ENCODE measurements around the gene HBEGF.

The HBEGF gene

DNA sequence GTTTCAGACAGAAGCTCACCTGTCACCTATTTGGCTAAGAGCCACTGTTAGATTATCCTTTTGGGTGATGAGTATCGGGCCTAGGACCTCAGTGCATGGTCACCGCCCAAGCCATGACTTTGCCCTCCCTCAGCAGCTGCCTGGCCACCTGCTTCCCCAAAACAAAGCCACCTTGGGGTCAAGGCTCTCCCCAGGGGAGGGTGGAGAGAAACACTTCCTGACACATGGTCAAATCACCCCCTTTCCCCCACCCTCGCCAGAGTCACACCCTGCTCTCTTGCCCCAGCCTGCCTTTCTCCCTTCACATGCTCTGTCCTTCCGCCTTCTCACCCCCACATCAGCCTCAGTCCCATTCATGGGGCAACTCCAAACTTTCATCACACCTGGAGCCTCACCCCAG is 1.7 kb upstream of the HBEGF start:
- no peak overlapping the region for H2AFZ ChIP-seq (ENCODE audit: low read length)
- H3K79me2 ChIP-seq (ENCODE audit: insufficient read depth, low read length) = peaks cover 16% of the 10 kb centered on the region; the same call in 1 of the 2 replicates
- TF ChIP-seq EZH2 (IDR thresholded peaks at IDR 0.05; ENCODE audit: borderline replicate concordance, low read length) = no peak
- H3K4me2 ChIP-seq (ENCODE audit: low read length) = peak overlapping the region; percentile 84
- peak overlapping the region; percentile 84 for H3K9ac ChIP-seq (ENCODE audit: low read length)
- no peaks in the 10 kb centered on the region for H3F3A ChIP-seq (ENCODE audit: insufficient read depth, low read length)
- H4K20me1 ChIP-seq (ENCODE audit: insufficient read depth, low read length) = no peaks in the 10 kb centered on the region
- peaks cover 16% of the 10 kb centered on the region; the same call in 1 of the 2 replicates for H3K36me3 ChIP-seq (ENCODE audit: insufficient read depth, low read length)
- H3K27me3 ChIP-seq (ENCODE audit: insufficient read depth, low read length) = no peaks in the 10 kb centered on the region
- H3K4me1 ChIP-seq (ENCODE audit: insufficient read depth, low read length, severe bottlenecking) = peaks cover 59% of the 10 kb centered on the region
- peak overlapping the region; percentile 78 for H3K4me3 ChIP-seq (ENCODE audit: low read depth, low read length, poor library complexity, severe bottlenecking)
- H3K9me3 ChIP-seq (ENCODE audit: low read length) = no peaks in the 10 kb centered on the region
- no peaks in the 10 kb centered on the region for H3K9me2 ChIP-seq (ENCODE audit: low read depth, low read length)
- peak overlapping the region; percentile 78 for H3K27ac ChIP-seq (ENCODE audit: low read depth, low read length, poor library complexity, severe bottlenecking)

DNA sequence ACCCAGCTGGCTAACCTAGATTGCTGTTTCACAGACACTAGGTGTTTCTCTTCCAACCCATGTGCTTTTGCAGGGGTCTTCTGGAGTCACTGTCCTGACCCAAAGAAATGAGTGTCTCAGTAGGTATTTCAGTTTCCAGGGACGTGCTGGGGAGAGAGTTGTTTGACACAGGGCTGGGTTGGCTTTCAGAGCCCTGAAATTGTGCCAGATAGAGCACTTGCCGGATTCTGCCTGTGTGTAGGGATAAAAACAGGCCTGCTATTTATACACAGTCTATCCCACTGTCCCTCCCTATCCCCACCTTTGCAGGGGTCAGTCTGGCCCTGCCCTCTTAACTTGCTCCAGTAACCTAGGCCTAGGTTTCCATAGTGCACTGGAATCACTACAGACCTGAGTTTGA is 957 bp upstream of the HBEGF start:
- H3K4me1 ChIP-seq (ENCODE audit: insufficient read depth, low read length, severe bottlenecking) = peaks cover 67% of the 10 kb centered on the region
- peak overlapping the region; percentile 78 for H3K4me3 ChIP-seq (ENCODE audit: low read depth, low read length, poor library complexity, severe bottlenecking)
- H4K20me1 ChIP-seq (ENCODE audit: insufficient read depth, low read length) = no peaks in the 10 kb centered on the region
- H3K27ac ChIP-seq (ENCODE audit: low read depth, low read length, poor library complexity, severe bottlenecking) = peak overlapping the region; percentile 78
- peaks cover 16% of the 10 kb centered on the region; the same call in 1 of the 2 replicates for H3K36me3 ChIP-seq (ENCODE audit: insufficient read depth, low read length)
- TF ChIP-seq, protein P1, sequence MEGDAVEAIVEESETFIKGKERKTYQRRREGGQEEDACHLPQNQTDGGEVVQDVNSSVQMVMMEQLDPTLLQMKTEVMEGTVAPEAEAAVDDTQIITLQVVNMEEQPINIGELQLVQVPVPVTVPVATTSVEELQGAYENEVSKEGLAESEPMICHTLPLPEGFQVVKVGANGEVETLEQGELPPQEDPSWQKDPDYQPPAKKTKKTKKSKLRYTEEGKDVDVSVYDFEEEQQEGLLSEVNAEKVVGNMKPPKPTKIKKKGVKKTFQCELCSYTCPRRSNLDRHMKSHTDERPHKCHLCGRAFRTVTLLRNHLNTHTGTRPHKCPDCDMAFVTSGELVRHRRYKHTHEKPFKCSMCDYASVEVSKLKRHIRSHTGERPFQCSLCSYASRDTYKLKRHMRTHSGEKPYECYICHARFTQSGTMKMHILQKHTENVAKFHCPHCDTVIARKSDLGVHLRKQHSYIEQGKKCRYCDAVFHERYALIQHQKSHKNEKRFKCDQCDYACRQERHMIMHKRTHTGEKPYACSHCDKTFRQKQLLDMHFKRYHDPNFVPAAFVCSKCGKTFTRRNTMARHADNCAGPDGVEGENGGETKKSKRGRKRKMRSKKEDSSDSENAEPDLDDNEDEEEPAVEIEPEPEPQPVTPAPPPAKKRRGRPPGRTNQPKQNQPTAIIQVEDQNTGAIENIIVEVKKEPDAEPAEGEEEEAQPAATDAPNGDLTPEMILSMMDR (IDR thresholded peaks at IDR 0.05; ENCODE audit: low read length) = no peak
- TF ChIP-seq EZH2 (IDR thresholded peaks at IDR 0.05; ENCODE audit: borderline replicate concordance, low read length) = no peak
- H3K9me3 ChIP-seq (ENCODE audit: low read length) = no peaks in the 10 kb centered on the region
- H3K79me2 ChIP-seq (ENCODE audit: insufficient read depth, low read length) = peaks cover 16% of the 10 kb centered on the region; the same call in 1 of the 2 replicates
- no peaks in the 10 kb centered on the region for H3K27me3 ChIP-seq (ENCODE audit: insufficient read depth, low read length)
- no peaks in the 10 kb centered on the region for H3K9me2 ChIP-seq (ENCODE audit: low read depth, low read length)
- H2AFZ ChIP-seq (ENCODE audit: low read length) = no peak overlapping the region
- peak overlapping the region; percentile 84 for H3K9ac ChIP-seq (ENCODE audit: low read length)
- no peaks in the 10 kb centered on the region for H3F3A ChIP-seq (ENCODE audit: insufficient read depth, low read length)
- H3K4me2 ChIP-seq (ENCODE audit: low read length) = peak overlapping the region; percentile 84

DNA sequence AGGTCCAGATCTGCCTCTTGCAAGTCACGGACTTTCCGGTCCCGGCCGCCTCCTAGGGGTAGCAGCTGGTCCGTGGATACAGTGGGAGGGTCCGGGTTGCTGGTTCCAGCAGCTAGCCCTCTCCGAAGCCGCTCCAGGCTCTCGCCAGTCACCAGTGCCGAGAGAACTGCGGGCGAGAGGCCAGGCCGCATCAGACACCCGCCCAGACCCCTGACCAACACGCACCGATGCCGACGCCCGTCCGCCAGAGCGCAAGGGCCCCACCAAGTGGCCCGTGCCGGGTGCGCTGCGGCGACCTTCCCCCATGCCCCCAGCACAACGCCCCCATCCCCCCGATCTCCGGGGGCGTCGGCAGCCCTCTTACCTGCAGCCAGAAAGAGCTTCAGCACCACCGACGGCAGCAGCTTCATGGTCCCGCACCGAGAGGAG is 470 bp downstream of the HBEGF start:
- Histone ChIP-seq H3F3A (ENCODE audit: insufficient read depth, low read length) (no peaks in the 10 kb centered on the region), H3K4me3 (ENCODE audit: low read depth, low read length, poor library complexity, severe bottlenecking) (peak overlapping the region; percentile 78), H3K9me2 (ENCODE audit: low read depth, low read length) (no peaks in the 10 kb centered on the region), H4K20me1 (ENCODE audit: insufficient read depth, low read length) (no peaks in the 10 kb centered on the region), H3K36me3 (ENCODE audit: insufficient read depth, low read length) (peaks cover 30% of the 10 kb centered on the region; the same call in 1 of the 2 replicates), H3K79me2 (ENCODE audit: insufficient read depth, low read length) (peaks cover 16% of the 10 kb centered on the region; the same call in 1 of the 2 replicates), H3K9ac (ENCODE audit: low read length) (peak overlapping the region; percentile 84), H2AFZ (ENCODE audit: low read length) (no peak overlapping the region), H3K27ac (ENCODE audit: low read depth, low read length, poor library complexity, severe bottlenecking) (peak overlapping the region; percentile 44), H3K4me2 (ENCODE audit: low read length) (peak overlapping the region; percentile 84), H3K9me3 (ENCODE audit: low read length) (no peaks in the 10 kb centered on the region), H3K27me3 (ENCODE audit: insufficient read depth, low read length) (no peaks in the 10 kb centered on the region), H3K4me1 (ENCODE audit: insufficient read depth, low read length, severe bottlenecking) (peaks cover 67% of the 10 kb centered on the region)
- TF ChIP-seq, protein P1 (IDR thresholded peaks at IDR 0.05; ENCODE audit: low read length) = peak; percentile 45
- no peak for TF ChIP-seq EZH2 (IDR thresholded peaks at IDR 0.05; ENCODE audit: borderline replicate concordance, low read length)
